Hematopoietic multipotent progenitor cell treated with erythropoietin and hydrocortisone succinate and interleukin-3 and kit ligand, for 6 days (in vitro differentiated cells): Measurements from ENCODE around the gene DLGAP1.

Source experiments
- DNase-seq: peaks from one replicate; pipeline ENCODE4 v3.0.0-alpha.2; 2015

DLGAP1 gene

GRCh38 chr18:3921826-3922225 is 533.3 kb downstream of the DLGAP1 start:
- no peak for DNase-seq

DNA sequence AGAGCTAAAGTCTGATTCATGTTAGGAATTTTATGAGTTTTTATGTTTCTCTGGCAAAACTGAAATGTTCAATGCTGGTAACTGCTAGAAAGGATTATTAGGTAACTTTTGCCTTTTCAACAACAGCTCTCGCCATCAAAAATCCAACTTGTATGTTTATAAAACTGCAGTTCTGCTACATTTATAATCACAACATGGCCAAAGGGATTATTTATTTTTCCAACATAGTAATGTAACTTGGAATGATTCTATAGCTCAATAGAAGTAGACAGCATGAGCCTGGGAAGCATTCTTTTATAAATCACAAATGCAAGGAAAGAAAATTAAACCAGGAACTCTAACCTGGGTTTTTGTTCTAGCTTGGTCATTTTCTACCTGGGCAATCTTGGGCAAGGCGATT is 534.3 kb downstream of the DLGAP1 start:
- no peak for DNase-seq

GRCh38 chr18:3919396-3920061 is 535.6 kb downstream of the DLGAP1 start:
- DNase-seq = peak; percentile 16

- DNase-seq = peak; percentile 98
Measured at GRCh38 chr18:3916082-3916481, 539.0 kb downstream of the DLGAP1 start.

GRCh38 chr18:3914833-3915610 is 540.1 kb downstream of the DLGAP1 start:
- peak; percentile 59 for DNase-seq

GRCh38 chr18:3914109-3914508 is 541.0 kb downstream of the DLGAP1 start:
- DNase-seq = no peak

DNA sequence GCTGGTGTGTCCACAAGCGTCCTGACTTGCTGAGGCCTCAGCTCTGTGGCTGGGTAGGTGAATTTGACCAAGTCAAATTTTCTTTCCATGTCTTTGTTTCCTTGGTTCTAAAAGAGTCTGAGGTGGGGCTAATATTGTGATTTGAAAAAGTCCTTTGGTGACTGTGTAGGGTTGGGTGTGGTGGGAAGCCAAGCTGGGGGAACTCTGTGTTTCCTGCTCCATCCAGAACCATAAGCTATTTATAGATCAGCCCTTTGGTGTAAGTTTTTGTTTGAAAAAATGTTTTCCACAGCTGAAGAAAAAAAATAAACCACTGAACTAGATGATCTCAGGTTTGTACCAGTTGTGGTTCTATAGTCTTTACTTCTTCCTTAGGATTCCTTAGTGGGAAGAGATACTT is 542.4 kb downstream of the DLGAP1 start:
- DNase-seq = no peak

GRCh38 chr18:3911413-3911812 is 543.7 kb downstream of the DLGAP1 start:
- DNase-seq = no peak

GRCh38 chr18:3910512-3910911 is 544.6 kb downstream of the DLGAP1 start:
- DNase-seq = no peak

DNA sequence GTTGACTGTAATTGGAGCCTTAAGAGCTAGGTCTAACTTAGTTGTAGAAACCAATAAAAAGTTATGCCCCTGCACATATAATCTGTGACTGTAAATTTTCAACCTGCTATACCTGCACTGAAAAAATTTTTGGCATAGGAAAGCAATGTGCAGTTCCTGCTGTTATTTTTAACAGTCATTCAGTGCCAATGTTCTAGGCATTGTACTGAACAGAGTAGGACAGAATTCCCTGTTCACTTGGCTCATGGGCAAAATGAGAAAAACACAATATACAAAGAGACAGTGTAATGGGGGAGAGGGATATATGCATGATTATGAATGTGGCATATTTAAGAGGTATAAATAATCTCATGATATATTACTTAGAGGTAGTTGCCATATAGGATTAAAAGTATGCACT is 547.2 kb downstream of the DLGAP1 start:
- no peak for DNase-seq

GRCh38 chr18:3906116-3906750 is 548.9 kb downstream of the DLGAP1 start:
- no peak for DNase-seq

- DNase-seq = no peak
Measured at GRCh38 chr18:3903337-3903736, 551.8 kb downstream of the DLGAP1 start.

GRCh38 chr18:3902676-3903075 is 552.4 kb downstream of the DLGAP1 start:
- DNase-seq = no peak

DNA sequence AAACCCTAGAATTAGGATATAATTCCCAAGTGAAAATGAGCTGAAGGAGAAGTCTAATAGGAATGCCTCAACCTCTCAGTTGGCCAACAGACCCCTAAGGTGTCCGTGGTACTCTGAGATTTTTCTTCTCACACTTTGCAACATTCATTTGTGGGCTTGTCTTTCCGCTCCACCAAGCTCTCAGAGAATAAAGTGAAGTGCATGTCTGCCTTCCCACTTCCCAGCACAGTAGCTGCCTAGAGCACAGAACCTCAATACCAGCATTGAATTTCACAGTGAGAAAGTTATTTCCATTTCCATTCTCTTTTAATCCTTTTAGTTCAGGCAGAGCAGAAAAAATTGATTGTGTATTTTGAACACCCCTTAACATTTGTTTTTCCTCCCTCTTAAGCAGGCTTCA is 553.3 kb downstream of the DLGAP1 start:
- no peak for DNase-seq

DNA sequence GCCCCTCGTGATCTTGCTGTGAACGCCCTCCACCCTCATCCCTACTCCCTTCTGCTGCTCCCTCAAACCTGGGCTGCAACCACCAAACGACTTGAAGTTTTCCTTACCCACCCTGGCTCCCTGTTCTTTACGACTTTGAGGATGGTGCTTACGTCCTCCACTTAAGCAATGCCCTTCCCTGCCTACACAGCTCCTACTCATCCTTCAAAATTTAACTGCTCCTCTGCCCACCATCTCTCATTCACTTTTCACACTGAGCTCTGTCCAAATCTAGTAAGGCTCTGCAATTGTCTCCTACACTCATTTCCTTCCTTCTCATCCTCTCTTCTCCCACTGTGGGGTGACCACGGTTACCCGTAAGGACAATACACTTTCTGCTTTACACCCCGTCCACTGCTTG is 554.1 kb downstream of the DLGAP1 start:
- no peak for DNase-seq

- no peak for DNase-seq
Measured at GRCh38 chr18:3900327-3900726, 554.8 kb downstream of the DLGAP1 start.

GRCh38 chr18:3898861-3899613 is 556.1 kb downstream of the DLGAP1 start:
- DNase-seq = no peak

DNA sequence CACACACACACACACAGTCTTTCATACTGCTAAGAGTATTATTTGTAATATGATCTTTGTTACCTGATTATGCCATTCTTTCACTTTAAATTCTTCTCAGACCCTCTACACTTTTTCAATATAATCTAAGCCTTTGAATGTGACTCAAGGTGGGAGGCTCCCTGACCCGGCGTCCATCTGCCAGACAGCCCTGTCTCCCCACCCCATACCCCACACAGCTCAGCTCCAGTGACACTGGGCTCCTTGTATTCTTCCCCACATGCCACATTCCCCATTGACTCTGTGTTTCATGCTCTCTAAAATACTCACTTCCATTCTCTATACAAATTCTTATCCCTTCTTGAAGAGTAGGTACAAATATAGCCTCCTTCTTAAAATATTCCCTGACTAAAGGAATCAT is 563.0 kb downstream of the DLGAP1 start:
- no peak for DNase-seq

GRCh38 chr18:3891245-3891644 is 563.9 kb downstream of the DLGAP1 start:
- no peak for DNase-seq

DNA sequence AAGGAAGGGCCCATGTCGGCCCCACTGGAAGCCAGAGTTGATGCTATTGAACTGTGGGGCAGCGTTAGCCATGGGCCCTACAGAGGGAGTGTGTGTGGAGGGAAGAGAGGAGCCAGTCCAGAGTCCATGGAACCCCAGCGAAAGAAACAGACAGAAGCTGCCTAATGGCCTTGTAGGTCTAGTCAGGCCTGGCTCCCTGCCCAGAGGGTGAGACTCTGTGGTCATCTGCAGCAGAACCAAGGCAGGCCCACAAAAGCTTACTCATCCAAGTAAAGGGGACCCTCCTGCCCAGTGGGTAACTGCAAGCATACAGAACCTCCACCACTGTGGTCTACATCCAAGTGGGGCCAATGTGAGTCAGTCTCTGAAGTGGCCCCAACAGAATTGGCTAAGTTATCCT is 565.3 kb downstream of the DLGAP1 start:
- peak; percentile 23 for DNase-seq

- DNase-seq = no peak
Measured at GRCh38 chr18:3889121-3889520, 566.0 kb downstream of the DLGAP1 start.

DNA sequence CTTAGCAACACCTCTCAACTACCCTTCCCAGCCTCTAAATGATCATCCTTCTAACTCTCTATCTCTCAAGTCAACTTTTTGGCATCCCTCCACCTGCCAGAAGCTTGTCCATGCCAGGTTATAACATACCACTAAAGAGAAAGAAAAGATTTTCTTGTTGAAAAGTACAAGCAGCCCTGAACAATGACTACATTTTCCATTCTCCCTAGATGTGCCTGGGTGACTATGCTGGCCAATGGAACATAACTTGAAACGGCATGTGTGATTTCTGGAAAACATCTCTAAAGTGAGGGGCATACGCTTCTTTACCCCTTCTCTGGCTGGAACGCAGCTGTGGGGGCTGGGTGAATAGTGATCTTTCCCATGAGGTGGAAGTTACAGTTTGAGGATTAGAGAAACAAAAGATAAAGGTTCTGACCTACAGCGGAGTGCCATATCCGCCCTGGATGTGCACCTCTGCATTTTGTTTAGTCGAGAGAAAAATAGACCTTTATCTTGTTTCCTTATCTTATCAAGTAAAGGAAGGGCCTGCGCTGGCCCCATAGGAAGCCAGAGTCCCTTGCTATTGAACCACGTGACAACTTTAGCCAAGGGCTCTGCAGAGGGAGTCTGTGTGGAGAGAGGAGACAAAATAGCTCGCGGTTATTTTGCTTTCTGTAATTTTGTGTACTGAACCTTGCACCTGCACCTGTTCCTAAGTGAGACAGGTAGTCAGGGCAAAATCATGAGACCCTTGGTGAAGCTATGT is 568.4 kb downstream of the DLGAP1 start:
- DNase-seq = peak; percentile 55
